Measurements from ENCODE around the gene SMS.

SMS gene

DNA sequence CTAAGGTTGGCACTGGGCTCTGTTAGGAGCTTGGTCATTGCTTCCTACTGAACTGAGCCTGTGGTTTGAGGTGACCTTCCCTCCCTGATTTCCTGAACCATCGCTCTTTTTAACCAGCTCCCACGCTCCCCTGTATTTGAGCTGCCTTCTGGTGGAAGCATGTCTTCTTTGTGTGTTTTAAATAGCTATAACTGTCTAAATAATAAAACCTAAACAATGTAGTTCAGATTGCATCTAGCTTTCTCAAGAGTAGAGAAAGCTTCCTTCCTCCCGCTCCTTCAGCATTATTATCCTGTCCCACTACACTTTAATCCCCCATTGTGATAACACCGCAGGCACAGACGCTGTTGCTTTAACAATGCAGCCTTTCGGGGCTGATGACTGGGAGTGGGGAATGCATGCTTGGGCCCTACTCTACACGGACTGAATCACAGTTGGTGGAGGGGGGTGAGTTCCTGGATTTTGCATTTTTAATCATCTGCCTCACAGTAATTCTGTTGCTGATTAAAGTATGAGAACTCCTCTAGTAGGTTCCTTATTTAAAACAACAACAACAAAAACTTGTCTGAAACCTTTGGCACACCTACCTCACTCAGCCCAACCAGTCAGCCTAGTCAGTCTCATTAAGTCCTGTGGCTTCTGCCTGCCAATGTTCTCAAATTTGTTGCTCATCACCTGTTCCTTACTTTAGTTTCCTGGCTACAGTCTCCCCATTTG lies 6.6 kb downstream of the SMS start:
- Histone ChIP-seq H3F3A (ENCODE audit: control insufficient read depth, insufficient read depth) (no peaks in the 10 kb centered on the region), H4K20me1 (ENCODE audit: control insufficient read depth, insufficient read depth, low read depth, low read length) (no peaks in the 10 kb centered on the region; the same call in 1 of the 2 replicates), H3K4me3 (ENCODE audit: low read length) (no peak overlapping the region), H3K36me3 (ENCODE audit: control insufficient read depth, low read length) (peaks cover 9% of the 10 kb centered on the region), H3K27me3 (ENCODE audit: control insufficient read depth, low read length) (no peaks in the 10 kb centered on the region), H3K4me2 (ENCODE audit: low read length) (no peak overlapping the region), H3K4me1 (ENCODE audit: control insufficient read depth, low read length) (peaks cover 19% of the 10 kb centered on the region), H3K27ac (ENCODE audit: low read depth, low read length) (no peak overlapping the region), H3K79me2 (ENCODE audit: control insufficient read depth, low read length) (peaks cover 100% of the 10 kb centered on the region), H3K9me2 (replicated peaks; ENCODE audit: control insufficient read depth, low read length) (no peaks in the 10 kb centered on the region), H3K9me3 (ENCODE audit: control insufficient read depth, insufficient read depth, low read length) (no peaks in the 10 kb centered on the region)
- TF ChIP-seq, protein P1, sequence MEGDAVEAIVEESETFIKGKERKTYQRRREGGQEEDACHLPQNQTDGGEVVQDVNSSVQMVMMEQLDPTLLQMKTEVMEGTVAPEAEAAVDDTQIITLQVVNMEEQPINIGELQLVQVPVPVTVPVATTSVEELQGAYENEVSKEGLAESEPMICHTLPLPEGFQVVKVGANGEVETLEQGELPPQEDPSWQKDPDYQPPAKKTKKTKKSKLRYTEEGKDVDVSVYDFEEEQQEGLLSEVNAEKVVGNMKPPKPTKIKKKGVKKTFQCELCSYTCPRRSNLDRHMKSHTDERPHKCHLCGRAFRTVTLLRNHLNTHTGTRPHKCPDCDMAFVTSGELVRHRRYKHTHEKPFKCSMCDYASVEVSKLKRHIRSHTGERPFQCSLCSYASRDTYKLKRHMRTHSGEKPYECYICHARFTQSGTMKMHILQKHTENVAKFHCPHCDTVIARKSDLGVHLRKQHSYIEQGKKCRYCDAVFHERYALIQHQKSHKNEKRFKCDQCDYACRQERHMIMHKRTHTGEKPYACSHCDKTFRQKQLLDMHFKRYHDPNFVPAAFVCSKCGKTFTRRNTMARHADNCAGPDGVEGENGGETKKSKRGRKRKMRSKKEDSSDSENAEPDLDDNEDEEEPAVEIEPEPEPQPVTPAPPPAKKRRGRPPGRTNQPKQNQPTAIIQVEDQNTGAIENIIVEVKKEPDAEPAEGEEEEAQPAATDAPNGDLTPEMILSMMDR (IDR thresholded peaks at IDR 0.05; ENCODE audit: low read depth, low read length, poor library complexity, severe bottlenecking): no peak
- no peak for TF ChIP-seq EZH2phosphoT487 (IDR thresholded peaks at IDR 0.05; ENCODE audit: borderline replicate concordance, low read length)

DNA sequence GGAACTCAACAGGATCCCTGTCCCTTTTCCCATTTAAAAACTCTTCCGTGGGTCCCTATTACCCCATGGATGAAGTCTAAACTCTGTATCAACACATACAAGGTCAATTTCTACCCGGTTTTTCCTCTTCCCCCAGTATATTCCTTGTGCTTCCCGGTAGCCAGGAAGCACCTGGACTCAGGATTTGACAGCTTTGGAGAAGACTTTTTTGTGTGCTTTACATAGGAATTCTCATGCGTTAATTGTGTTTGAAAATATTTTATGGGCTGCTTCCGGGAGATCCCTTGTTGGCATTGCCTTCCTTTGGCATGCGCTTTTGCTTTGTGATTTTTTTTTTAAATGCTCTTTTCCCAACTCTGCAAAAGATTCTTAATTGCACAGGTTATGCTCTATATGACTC lies 7.2 kb downstream of the SMS start:
- no peak overlapping the region for H3K4me2 ChIP-seq (ENCODE audit: low read length)
- no peaks in the 10 kb centered on the region; the same call in 1 of the 2 replicates for H4K20me1 ChIP-seq (ENCODE audit: control insufficient read depth, insufficient read depth, low read depth, low read length)
- no peaks in the 10 kb centered on the region for H3F3A ChIP-seq (ENCODE audit: control insufficient read depth, insufficient read depth)
- H3K4me1 ChIP-seq (ENCODE audit: control insufficient read depth, low read length): peaks cover 14% of the 10 kb centered on the region
- no peak overlapping the region for H3K27ac ChIP-seq (ENCODE audit: low read depth, low read length)
- H3K9me3 ChIP-seq (ENCODE audit: control insufficient read depth, insufficient read depth, low read length): no peaks in the 10 kb centered on the region
- H3K36me3 ChIP-seq (ENCODE audit: control insufficient read depth, low read length): peaks cover 6% of the 10 kb centered on the region
- no peaks in the 10 kb centered on the region for H3K9me2 ChIP-seq (replicated peaks; ENCODE audit: control insufficient read depth, low read length)
- no peak overlapping the region for H3K4me3 ChIP-seq (ENCODE audit: low read length)
- H3K79me2 ChIP-seq (ENCODE audit: control insufficient read depth, low read length): peaks cover 100% of the 10 kb centered on the region
- TF ChIP-seq, protein P1 (IDR thresholded peaks at IDR 0.05; ENCODE audit: low read depth, low read length, poor library complexity, severe bottlenecking): no peak
- no peak for TF ChIP-seq EZH2phosphoT487 (IDR thresholded peaks at IDR 0.05; ENCODE audit: borderline replicate concordance, low read length)
- H3K27me3 ChIP-seq (ENCODE audit: control insufficient read depth, low read length): no peaks in the 10 kb centered on the region

DNA sequence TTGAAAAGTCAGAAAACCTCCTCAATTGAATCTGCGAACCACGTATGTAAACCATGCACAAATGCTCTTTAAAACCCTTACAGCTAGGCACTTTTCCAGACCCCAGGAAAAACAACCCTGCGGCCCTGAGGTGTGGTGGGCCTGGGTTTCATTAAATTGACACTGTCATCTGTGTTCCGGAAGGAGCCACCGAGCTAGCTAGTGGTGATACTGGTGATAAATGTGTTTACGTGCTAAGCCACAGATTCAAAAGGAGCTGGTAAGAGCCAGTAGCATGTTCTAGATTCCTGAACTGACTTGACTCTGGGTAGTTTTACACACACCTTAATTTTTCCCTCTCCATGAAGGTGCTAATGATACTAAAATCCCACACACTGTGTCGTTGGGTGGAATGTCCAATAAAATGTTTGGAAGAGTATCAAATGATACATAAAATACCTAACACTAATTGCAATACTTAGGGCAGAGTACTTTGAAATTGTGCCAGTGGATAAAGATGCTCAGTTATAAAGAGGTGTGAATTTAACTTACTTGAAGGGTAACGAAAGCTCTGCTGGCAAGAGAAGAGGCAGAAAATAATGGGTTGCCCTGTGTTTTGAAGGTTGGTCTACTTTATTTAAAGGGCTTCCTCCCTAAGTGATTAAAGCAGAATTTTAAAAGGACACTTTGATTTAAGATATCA lies 8.5 kb downstream of the SMS start:
- TF ChIP-seq EZH2phosphoT487 (IDR thresholded peaks at IDR 0.05; ENCODE audit: borderline replicate concordance, low read length): no peak
- TF ChIP-seq, protein P1 (IDR thresholded peaks at IDR 0.05; ENCODE audit: low read depth, low read length, poor library complexity, severe bottlenecking): no peak
- H3K9me3 ChIP-seq (ENCODE audit: control insufficient read depth, insufficient read depth, low read length): no peaks in the 10 kb centered on the region
- H3K4me3 ChIP-seq (ENCODE audit: low read length): no peak overlapping the region
- no peaks in the 10 kb centered on the region for H3K36me3 ChIP-seq (ENCODE audit: control insufficient read depth, low read length)
- no peaks in the 10 kb centered on the region; the same call in 1 of the 2 replicates for H4K20me1 ChIP-seq (ENCODE audit: control insufficient read depth, insufficient read depth, low read depth, low read length)
- H3K4me1 ChIP-seq (ENCODE audit: control insufficient read depth, low read length): peaks cover 1% of the 10 kb centered on the region
- peaks cover 100% of the 10 kb centered on the region for H3K79me2 ChIP-seq (ENCODE audit: control insufficient read depth, low read length)
- H3K9me2 ChIP-seq (replicated peaks; ENCODE audit: control insufficient read depth, low read length): no peaks in the 10 kb centered on the region
- no peaks in the 10 kb centered on the region for H3K27me3 ChIP-seq (ENCODE audit: control insufficient read depth, low read length)
- no peaks in the 10 kb centered on the region for H3F3A ChIP-seq (ENCODE audit: control insufficient read depth, insufficient read depth)
- no peak overlapping the region for H3K4me2 ChIP-seq (ENCODE audit: low read length)
- no peak overlapping the region for H3K27ac ChIP-seq (ENCODE audit: low read depth, low read length)

All from DOHH2 (cell line).